D721Med (cell line): Measurements from ENCODE around the gene CD96.
"Not testable (repeated sequence)": the region's sequence is repeated elsewhere in the genome, so short reads cannot be mapped to it uniquely, and the experiment has no call there.

Source experiments
- DNase-seq: peaks from one replicate; pipeline ENCODE4 v3.0.0; 2011; ENCODE audit warnings: low spot score; ENCODE audit not compliant: insufficient read length
- FAIRE-seq: peaks from 2 replicates; lab custom pipeline; 2011; peaks lifted over from hg19 to GRCh38; lab: Jason Lieb, UNC
- CTCF ChIP-seq: IDR thresholded peaks from 2 replicates; pipeline ENCODE4 v1.5.1; 2012; ENCODE audit warnings: mild to moderate bottlenecking, control low read depth; ENCODE audit not compliant: insufficient read depth; ENCODE audit errors: missing control alignments

Gene CD96

GRCh38 chr3:111617912-111618601, 76.1 kb downstream of the CD96 start:
- no peak for TF ChIP-seq CTCF
- no peak for DNase-seq
- no peak for FAIRE-seq

- DNase-seq (no peak), FAIRE-seq (no peak)
- no peak for TF ChIP-seq CTCF
Measured at GRCh38 chr3:111618945-111619344, 76.9 kb downstream of the CD96 start.

- no peak for FAIRE-seq
- no peak for TF ChIP-seq CTCF
- no peak for DNase-seq
Measured at GRCh38 chr3:111619833-111620232, 77.8 kb downstream of the CD96 start.

- DNase-seq (no peak), FAIRE-seq (no peak)
- TF ChIP-seq CTCF: peak; percentile 40
Measured at GRCh38 chr3:111621535-111621934, 79.5 kb downstream of the CD96 start.

- no peak for TF ChIP-seq CTCF
- FAIRE-seq (no peak), DNase-seq (no peak)
Measured at GRCh38 chr3:111627092-111627491, 85.1 kb downstream of the CD96 start.

GRCh38 chr3:111629018-111629417, 87.0 kb downstream of the CD96 start:
- FAIRE-seq, DNase-seq: not testable (repeated sequence)

GRCh38 chr3:111630638-111631037, 88.6 kb downstream of the CD96 start:
- FAIRE-seq, DNase-seq: not testable (repeated sequence)

- DNase-seq (no peak), FAIRE-seq (no peak)
- TF ChIP-seq CTCF: no peak
Measured at GRCh38 chr3:111635403-111635802, 93.4 kb downstream of the CD96 start.
